ENCODE data around the gene PTGDR2. TPM values are rescaled to one million over a fixed set of nuclear protein-coding genes. Genes with fewer than 3 reads are reported as not detected.

The PTGDR2 gene
- 1 to 10 TPM in 8 of 10 donors, under 1 TPM in 2; 0.63 to 2.1 (median 1.2) TPM for polyA plus RNA-seq (ENCODE audit: insufficient read length in 10 of 10)
- long read RNA-seq, donor 1, result 0 reads
- long read RNA-seq, donor 2, partial matches to known transcripts, result 0 of 1 reads
- long read RNA-seq, donor 2, other reads (novel, unspliced or antisense), result 0 of 1 reads
- long read RNA-seq, donor 3, result 0 reads
- long read RNA-seq, donor 4, result 0 reads
- long read RNA-seq, donor 5, partial matches to known transcripts, result 0 of 1 reads
- long read RNA-seq, donor 5, other reads (novel, unspliced or antisense), result 0 of 1 reads
- long read RNA-seq, donor 6, result 0 reads
- long read RNA-seq, donor 7, result 0 reads
- long read RNA-seq, donor 8, result 0 reads
- long read RNA-seq, donor 9, result 0 reads

- no peak for DNase-seq
These were observed at the start of gene PTGDR2 for GRCh38 chr11:60855726-60856633. Gene PTGDR2 (minus strand): TSS chr11:60855950. CDS start chr11:60853722, 2,228 bp downstream.

- DNase-seq, result no peak
These were observed 49.3 kb upstream of the PTGDR2 start for GRCh38 chr11:60905047-60905446.

GRCh38 chr11:60902625-60903024 is 46.9 kb upstream of the PTGDR2 start:
- no peak for DNase-seq

DNA sequence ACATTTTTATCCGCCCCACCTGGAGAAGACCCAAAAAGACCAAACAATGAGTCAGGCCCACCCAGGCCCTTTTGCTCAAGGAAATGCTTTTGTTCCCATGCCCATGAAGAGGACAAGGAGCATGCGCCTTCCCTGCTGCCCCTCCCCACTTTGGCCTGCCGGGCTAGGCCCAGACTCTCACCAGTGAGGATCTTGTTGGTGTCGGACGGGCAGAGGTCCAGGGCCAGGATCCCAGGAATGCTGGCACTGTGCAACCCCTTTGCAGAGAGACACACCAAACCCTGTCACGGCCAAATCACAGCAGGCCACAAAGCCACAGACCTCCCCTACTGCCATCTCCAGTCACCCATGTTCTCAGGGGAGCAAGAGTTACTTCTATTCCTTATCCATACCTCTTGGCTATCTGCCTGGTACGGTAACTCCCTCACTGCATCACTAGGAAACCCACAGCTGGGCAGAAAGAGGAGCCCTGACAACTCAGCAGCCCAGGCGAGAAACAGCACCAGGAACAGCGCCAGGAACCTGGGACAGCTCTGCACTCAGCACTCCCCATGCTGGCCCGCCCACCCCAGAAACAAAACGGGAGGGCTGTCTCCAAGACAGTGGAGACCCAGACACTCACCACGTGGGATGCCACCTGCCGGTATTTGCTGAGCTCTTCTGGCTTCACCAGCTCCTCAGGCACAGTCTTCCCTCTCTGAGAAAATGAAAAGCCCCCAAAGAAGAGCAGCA is 45.1 kb upstream of the PTGDR2 start:
- no peak for DNase-seq

GRCh38 chr11:60899977-60900376 is 44.2 kb upstream of the PTGDR2 start:
- no peak for DNase-seq

DNA sequence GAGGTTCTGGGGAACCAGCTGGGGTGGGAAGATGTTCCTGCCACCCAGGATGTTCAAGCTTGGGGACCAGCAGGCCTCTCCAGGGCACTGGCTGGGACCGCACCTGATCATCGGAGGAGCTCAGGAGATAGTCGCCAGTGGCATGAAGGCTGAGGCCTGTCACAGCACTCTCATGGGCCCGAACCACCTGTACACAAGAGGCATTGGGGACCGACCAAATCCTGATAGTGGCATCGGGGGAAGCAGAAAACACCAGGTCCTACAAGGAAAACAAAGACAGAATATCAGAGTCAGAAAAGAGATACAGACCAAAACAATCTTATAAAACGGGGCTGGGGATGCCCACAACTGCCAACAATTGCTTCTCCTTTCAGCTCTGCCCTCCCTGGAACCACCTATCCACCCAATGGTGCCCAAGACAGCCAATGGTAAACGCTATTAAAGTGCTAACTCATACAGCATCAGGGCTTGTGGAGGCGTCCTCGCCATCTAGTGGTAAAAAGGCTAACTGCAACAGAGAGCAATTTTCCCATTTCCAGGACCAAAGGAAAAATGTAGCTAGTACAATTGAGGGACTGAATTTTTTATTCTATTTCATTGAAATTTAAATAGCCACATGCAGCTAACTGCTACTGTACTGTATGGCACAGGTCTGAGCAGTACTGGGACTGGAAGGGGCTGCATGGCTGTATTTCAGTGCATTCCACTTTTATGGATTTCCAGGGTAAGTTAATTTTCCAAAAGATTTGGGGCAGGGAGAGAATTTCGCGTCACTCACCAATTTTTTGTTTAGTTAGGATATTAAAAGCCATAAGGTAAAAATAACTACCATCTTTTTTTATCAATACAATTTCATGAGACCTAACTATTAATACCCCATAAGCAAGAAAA is 43.5 kb upstream of the PTGDR2 start:
- DNase-seq, result peak; percentile 51 to 76 (median 71)

DNA sequence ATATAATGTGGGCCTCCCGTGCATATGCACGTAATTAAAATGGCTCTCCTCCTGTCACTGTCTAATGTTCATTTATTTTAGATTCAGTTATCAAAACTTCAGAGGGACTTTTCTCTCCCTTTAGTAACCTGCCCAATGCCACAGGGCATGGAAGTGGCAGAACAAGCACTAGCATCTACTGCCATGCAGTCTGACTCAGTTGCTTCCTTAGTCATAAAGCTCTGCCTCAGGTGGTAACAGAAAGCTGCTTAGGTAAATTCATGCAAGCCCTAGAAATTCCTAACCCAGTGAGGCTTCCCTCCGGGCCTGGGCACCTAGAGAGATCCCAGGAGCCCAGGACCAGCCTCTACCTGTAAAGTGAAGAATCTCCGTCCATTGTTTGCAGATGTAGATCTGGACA is 41.7 kb upstream of the PTGDR2 start:
- no peak for DNase-seq

- DNase-seq, result no peak
These were observed 39.9 kb upstream of the PTGDR2 start for GRCh38 chr11:60895687-60896086.

DNA sequence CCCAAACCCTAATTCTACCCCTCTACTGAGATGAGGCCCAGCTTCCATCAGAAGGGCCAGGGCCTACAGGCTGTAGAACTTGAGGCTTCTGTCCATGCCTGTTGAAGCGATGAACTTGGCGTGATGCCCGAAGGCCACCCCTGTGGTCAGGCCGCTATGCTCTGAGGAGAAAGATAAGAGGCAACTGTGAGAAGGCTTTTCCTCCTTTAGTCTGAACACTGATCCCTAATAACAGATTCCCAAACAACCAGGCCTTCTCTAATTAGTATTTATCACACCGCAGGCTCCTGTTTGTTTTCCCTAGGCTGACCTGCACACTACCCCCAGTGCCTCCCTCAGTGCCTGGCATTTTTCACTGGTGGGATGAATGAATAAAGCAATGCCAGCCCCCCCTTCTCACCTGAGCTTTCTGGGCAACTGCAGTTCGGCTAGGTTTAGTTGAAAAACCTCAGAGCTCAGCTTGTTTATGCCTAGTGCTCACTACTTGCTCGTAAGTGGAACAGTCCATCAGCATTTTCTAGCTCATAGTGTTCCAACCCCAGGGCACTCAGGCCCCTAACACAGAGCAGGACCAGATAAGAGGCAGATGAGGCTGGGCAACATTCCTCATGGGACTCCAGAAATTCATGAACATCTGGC is 35.5 kb upstream of the PTGDR2 start:
- DNase-seq, result no peak

- no peak for DNase-seq
These were observed 34.9 kb upstream of the PTGDR2 start for GRCh38 chr11:60890696-60891095.

DNA sequence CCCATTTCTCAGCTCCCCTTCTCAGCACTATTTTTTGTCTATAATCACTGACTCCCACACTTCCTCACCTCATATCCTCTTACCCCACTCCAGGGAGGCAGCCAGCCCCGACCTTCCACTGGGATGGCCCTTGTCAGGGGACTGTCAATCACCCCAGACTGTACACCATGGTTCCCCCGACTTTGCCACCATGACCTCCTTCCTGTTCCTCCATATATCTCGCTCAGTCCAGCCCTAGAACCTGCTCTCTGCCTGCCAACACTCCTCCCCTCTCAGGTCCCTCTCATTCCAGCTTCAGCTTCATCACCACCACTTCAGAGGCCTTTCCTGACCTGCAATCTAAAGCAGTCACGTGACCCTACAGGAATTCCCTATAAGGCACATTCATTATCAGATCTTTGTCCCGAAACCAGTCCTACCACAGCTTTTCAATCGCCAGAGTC is 34.1 kb upstream of the PTGDR2 start:
- no peak for DNase-seq

GRCh38 chr11:60887556-60887955 is 31.8 kb upstream of the PTGDR2 start:
- peak in 1 of 3 donors; percentile 65 for DNase-seq

DNA sequence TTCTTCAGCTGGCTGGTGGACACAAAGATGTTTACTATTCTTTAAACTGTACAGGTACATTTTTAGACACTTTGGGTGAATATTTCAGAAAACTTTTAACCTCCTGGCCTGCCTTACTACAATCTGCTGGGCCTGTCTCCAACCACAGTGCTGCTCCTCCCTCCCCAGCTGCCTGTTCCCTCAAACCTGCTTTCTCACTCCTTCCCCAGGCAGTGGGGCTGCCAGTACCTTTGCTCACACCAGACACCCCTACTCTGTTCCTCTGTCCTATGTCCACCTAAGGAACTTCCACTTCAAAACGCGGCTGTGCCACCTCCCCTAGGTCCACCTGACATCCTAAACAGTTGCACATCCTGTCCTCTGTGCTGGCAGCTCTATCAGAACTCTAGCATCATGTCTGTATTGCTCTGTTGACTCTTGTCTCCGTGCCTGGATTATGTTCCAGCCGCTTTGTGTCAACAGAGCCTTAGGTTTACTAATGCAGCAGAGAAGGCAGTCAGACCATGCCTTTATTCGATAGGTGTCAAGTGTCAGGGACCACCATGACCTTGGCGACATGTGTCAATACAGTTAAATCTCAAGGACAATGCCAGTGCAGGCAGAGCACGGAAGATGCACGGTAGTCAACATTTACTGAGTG is 25.0 kb upstream of the PTGDR2 start:
- peak in 1 of 3 donors; percentile 57 for DNase-seq

GRCh38 chr11:60879971-60880588 is 24.3 kb upstream of the PTGDR2 start:
- DNase-seq, result no peak

DNA sequence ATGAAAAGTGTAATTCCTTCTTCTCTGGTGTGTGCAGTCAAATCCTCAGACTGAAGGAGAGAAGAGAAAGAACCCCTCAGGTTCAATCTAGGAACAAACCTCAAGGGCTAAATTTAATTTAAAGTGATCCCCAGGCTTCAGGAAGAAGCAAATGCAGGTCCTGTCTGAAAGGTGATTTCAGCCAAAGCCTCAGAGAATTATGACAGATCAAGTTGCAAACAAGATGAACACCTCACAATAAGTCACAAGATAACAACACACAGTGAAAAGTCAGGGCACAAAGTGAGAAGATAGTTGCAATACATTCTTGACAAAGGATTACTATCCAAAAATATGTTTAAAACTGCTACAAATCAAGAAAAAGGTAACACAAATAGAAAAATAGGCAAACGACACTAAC is 23.4 kb upstream of the PTGDR2 start:
- DNase-seq, result no peak

DNA sequence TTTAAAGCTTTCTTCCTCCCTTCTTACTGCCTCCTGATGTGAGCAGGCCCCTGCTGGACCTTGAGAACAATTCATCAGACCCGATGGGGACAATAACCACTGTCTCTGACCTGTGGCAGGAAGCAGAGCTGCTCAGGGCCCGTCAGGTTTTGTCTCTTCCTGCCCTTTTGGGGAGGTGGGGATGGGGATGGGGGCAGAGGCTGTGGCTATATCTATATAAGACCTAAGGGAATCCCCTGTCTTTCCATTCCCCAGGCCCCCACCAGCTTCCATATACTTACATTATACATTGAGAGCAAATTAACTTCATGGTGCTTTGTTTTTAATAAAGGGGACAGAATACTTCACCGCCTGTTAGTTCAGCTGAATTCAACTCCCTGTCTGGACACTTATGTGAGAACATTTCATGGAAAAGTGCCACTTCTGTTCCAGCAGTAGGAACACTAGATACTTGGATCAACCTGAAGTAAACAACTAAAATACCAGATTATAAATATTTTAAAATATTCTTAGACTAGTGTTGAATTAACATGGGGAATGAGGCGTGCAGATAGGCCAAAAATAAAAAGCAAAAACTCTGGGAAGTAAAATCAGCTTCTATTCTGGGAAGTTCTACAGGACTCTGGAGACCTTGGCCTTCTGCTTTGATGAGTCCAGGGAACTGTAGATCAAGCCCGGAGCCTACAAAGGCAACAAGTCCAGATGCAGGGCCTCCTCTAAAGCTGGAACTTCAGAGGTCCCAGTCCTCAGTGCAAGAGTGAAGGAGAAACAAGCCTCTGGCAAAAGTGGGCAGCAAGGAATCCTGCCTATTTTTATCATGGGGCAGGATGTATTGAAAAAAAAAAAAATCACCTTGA is 22.7 kb upstream of the PTGDR2 start:
- DNase-seq, result peak; percentile 62 to 82 (median 65)

GRCh38 chr11:60876168-60876485 is 20.4 kb upstream of the PTGDR2 start:
- no peak for DNase-seq

DNA sequence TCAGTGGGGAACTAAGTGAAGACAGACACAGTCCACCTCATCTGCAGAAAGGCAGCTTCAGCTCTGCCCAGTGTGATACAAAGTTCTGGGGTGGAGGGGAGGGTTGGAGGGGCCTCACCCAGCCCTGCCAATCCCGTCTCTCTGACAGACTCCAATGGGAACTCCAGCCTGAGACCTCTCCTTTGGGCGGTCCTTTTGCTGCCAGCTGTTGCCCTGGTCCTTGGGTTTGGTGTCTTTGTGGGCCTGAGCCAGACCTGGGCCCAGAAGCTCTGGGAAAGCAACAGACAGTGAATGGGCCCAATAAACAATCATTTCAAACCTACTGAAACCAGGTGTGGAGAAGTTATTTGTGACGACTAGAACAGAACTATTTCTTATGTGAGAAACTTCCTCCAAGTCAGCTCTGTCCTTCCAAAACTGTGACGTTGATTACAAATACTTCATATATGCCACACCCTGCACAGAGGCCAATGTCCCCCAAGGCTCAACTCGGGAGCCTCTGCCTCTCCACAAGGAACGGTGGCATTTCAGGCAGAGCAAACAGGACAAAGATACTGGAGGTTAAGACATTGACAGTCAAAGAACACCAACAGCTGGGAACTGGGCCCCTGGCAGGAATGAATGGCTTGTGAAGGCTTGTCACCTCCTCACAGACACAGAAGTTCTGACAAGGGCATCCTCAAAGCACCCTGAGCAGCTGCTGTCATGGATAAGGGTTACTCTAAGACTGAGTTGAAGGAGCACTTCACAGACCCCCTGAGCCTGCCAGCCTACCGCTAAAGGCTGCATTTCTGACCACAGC is 19.8 kb upstream of the PTGDR2 start:
- DNase-seq, result no peak

Measured in muscle of back (tissue), 13 donors.